ENCODE results near the gene DDX46.
"Not testable (repeated sequence)": the region's sequence is repeated elsewhere in the genome, so short reads cannot be mapped to it uniquely, and the experiment has no call there.

DDX46 gene

GRCh38 chr5:134758504-134759341 lies at the start of gene DDX46:
DDX46 (plus strand) TSS chr5:134758779; CDS start chr5:134758939, 160 bp downstream.
- peak; percentile 54 for DNase-seq (ENCODE audit: low read depth)

GRCh38 chr5:134714120-134714519 lies 44.5 kb upstream of the DDX46 start:
- DNase-seq (ENCODE audit: low read depth) = no peak

GRCh38 chr5:134714541-134714940 lies 44.0 kb upstream of the DDX46 start:
- DNase-seq (ENCODE audit: low read depth) = no peak

- not testable (repeated sequence) for DNase-seq (ENCODE audit: low read depth)
These were observed 43.1 kb upstream of the DDX46 start for GRCh38 chr5:134715466-134715865.

- DNase-seq (ENCODE audit: low read depth) = no peak
These were observed 33.7 kb upstream of the DDX46 start for GRCh38 chr5:134724872-134725271.

GRCh38 chr5:134732819-134733218 lies 25.8 kb upstream of the DDX46 start:
- no peak for DNase-seq (ENCODE audit: low read depth)

GRCh38 chr5:134735243-134735642 lies 23.3 kb upstream of the DDX46 start:
- no peak for DNase-seq (ENCODE audit: low read depth)

- DNase-seq (ENCODE audit: low read depth) = no peak
These were observed 22.3 kb upstream of the DDX46 start for GRCh38 chr5:134736173-134736812.

GRCh38 chr5:134738133-134738962 lies 20.2 kb upstream of the DDX46 start, which contains the start of gene CAMLG:
CAMLG (plus strand) TSS chr5:134738548; CDS start chr5:134738621, 73 bp downstream.
- DNase-seq (ENCODE audit: low read depth) = peak; percentile 81

GRCh38 chr5:134738963-134739661 lies 19.5 kb upstream of the DDX46 start:
- peak; percentile 16 for DNase-seq (ENCODE audit: low read depth)

- no peak for DNase-seq (ENCODE audit: low read depth)
These were observed 17.5 kb upstream of the DDX46 start for GRCh38 chr5:134741052-134741451.

- no peak for DNase-seq (ENCODE audit: low read depth)
These were observed 16.4 kb upstream of the DDX46 start for GRCh38 chr5:134742134-134742533.

GRCh38 chr5:134749415-134749814 lies 9.2 kb upstream of the DDX46 start:
- no peak for DNase-seq (ENCODE audit: low read depth)

- DNase-seq (ENCODE audit: low read depth) = no peak
These were observed 439 bp upstream of the DDX46 start for GRCh38 chr5:134758176-134758503.

GRCh38 chr5:134767528-134768291 lies 9.1 kb downstream of the DDX46 start:
- DNase-seq (ENCODE audit: low read depth) = not testable (repeated sequence)

- DNase-seq (ENCODE audit: low read depth) = no peak
These were observed 10.6 kb downstream of the DDX46 start for GRCh38 chr5:134769206-134769605.

GRCh38 chr5:134772461-134773125 lies 14.0 kb downstream of the DDX46 start:
- DNase-seq (ENCODE audit: low read depth) = no peak

- DNase-seq (ENCODE audit: low read depth) = no peak
These were observed 18.8 kb downstream of the DDX46 start for GRCh38 chr5:134777366-134777765.

GRCh38 chr5:134784241-134784920 lies 25.8 kb downstream of the DDX46 start:
- no peak for DNase-seq (ENCODE audit: low read depth)

All from GM04503 (cell line).